Right lobe of liver (tissue), 6 donors: ENCODE data around the gene ETNPPL. TPM values are rescaled to one million over a fixed set of nuclear protein-coding genes. Genes with fewer than 3 reads are reported as not detected.

ENCODE experiments used
- ATAC-seq, 4 donors: fragments of 200-7000 bp; cut with Tn5 transposase; one replicate each; pipeline ENCODE4 v1.9.1; 2020; ENCODE audit warnings: mild to moderate bottlenecking in 4 of 4, moderate library complexity in 4 of 4
- DNase-seq, 3 donors: peaks; one replicate each; pipeline ENCODE4 v3.0.0-alpha.2; 2020
- H3K27ac ChIP-seq, 3 donors: fragments of 200-600 bp; one replicate each; pipeline ENCODE4 v1.8.0; 2022
- H3K27me3 ChIP-seq, 2 donors: fragments of 200-600 bp; one replicate each; pipeline ENCODE4 v1.8.0; 2022
- H3K36me3 ChIP-seq, 4 donors: fragments of 200-600 bp; sonication (generic) in 1 of 4; one replicate each; pipeline versions ENCODE4 v1.5.1 to v1.8.0; 2017 to 2022; ENCODE audit warnings: control low read depth in 1 of 4
- H3K4me1 ChIP-seq, 4 donors: fragments of 200-600 bp; sonication (generic) in 1 of 4; one replicate each; pipeline versions ENCODE4 v1.5.1 to v1.8.0; 2017 to 2022; ENCODE audit warnings: control low read depth in 1 of 4
- H3K4me3 ChIP-seq, 3 donors: fragments of 200-600 bp; one replicate each; pipeline ENCODE4 v1.8.0; 2022
- H3K9me3 ChIP-seq, 4 donors: fragments of 200-600 bp; sonication (generic) in 1 of 4; one replicate each; pipeline versions ENCODE4 v1.5.1 to v1.8.0; 2017 to 2022; ENCODE audit warnings: control low read depth in 1 of 4
- POLR2A ChIP-seq: fragments of 450-650 bp; IDR thresholded peaks from one replicate; pipeline ENCODE4 v1.6.1; 2017; ENCODE audit warnings: antibody characterized with exemption, mild to moderate bottlenecking
- WGBS: methylation state at CpG from one replicate; pipeline ENCODE4 v1.1.6; 2018; ENCODE audit warnings: low coverage, low lambda C conversion rate; ENCODE audit not compliant: insufficient coverage; ENCODE audit errors: missing lambda C conversion rate; 5-methylcytosine and 5-hydroxymethylcytosine counted together
- intact Hi-C, 2 donors: fragments of 100-400 bp; cut with DNase I; formaldehyde crosslinking; loops; one replicate each; pipeline versions ENCODE4 v1.11.2 to v1.14.1; 2022
- total RNA-seq, 6 experiments: library from RNA; depleted of rRNA in 2 of 6; stranded (reverse); fragments of >200 nt in 2 of 6; fragmentation: NEBNext Ultra II Directional in 3 of 6; extraction: Animal tissue kit (Norgen Biotek cat#: 25700) in 3 of 6; gene quantifications; one replicate each; pipeline versions ENCODE4 v1.1.0 to v1.2.4, GENCODE V29; 2016 to 2023
- TF ChIP-seq, protein P1 (sequence below), 4 donors: fragments of 200-600 bp in 3 of 4; fragments of 450-650 bp in 1 of 4; IDR thresholded peaks; one replicate each; pipeline versions ENCODE4 v1.5.1 to v1.8.0; 2016 to 2022; ENCODE audit warnings: antibody characterized with exemption in 4 of 4, mild to moderate bottlenecking in 2 of 4
- donor health status: DM: no; HTN: yes; CAD: no.
- donor health status: DM: no; HTN: no; CAD: no.
- donor health status: DM: no; HTN: no; CAD: no.
- donor health status: DM: no; HTN: yes; CAD: no.
- donor health status: DM: no; HTN: yes; CAD: no.

ETNPPL gene
- total RNA-seq, 6 experiments from 2014 or later, result 15.7 to 125 (median 22.5) TPM

DNA sequence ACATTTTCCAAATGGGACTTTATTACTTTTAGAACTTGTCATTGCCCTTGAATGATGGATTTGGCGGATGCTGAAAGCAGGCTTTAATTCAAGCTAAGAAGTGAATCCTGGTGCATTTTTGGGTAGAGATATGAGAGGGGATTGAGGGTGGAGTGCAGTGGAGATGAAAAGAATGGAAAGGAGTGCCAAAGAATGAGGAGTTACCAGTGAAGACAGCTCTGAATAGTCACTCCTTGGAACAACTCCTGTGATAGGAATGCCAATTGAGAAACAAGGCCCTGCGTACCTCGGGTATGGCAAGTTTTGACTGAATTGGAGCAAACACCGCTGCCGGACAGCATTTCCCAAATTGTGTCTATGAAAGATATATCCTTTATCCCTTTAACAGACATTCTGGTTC lies 36.5 kb upstream of the ETNPPL start:
- H3K4me1 ChIP-seq, result peaks cover 0 to 19% (median 3%) of the 10 kb centered on the region in 4 donors
- DNase-seq, result no peak
- intact Hi-C loops, result no loop called here
- H3K4me3 ChIP-seq, result no peak overlapping the region
- no peaks in the 10 kb centered on the region for H3K9me3 ChIP-seq
- H3K27ac ChIP-seq, result no peak overlapping the region
- no peaks in the 10 kb centered on the region for H3K36me3 ChIP-seq
- 100% methylated on average over 5 of the region's 5 CpGs for WGBS
- no peak for TF ChIP-seq POLR2A
- TF ChIP-seq, protein P1, sequence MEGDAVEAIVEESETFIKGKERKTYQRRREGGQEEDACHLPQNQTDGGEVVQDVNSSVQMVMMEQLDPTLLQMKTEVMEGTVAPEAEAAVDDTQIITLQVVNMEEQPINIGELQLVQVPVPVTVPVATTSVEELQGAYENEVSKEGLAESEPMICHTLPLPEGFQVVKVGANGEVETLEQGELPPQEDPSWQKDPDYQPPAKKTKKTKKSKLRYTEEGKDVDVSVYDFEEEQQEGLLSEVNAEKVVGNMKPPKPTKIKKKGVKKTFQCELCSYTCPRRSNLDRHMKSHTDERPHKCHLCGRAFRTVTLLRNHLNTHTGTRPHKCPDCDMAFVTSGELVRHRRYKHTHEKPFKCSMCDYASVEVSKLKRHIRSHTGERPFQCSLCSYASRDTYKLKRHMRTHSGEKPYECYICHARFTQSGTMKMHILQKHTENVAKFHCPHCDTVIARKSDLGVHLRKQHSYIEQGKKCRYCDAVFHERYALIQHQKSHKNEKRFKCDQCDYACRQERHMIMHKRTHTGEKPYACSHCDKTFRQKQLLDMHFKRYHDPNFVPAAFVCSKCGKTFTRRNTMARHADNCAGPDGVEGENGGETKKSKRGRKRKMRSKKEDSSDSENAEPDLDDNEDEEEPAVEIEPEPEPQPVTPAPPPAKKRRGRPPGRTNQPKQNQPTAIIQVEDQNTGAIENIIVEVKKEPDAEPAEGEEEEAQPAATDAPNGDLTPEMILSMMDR (IDR thresholded peaks at IDR 0.05), result no peak
- ATAC-seq, result no peak
- no peaks in the 10 kb centered on the region for H3K27me3 ChIP-seq

DNA sequence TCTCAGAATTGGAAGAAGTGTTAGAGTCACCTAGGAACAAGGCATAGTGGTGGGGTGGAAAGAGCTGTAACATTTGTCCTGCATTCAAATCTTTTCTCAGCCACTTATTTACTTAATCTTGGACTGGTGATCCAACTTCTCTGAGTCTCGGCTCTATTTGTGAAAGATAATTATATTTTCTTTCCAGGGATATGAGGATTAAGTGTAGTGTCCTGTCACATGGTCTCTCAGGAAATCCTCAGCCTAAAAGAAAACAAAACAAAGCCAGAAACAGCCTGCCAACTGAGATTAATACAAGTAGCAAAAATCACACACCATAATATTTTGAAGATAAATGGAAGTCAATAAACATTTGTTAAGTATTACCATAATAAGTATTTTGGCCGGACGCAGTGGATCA lies 33.3 kb upstream of the ETNPPL start:
- Histone ChIP-seq H3K4me1 (peaks cover 0 to 37% (median 9%) of the 10 kb centered on the region in 4 donors), H3K4me3 (no peak overlapping the region), H3K27me3 (no peaks in the 10 kb centered on the region), H3K36me3 (no peaks in the 10 kb centered on the region), H3K9me3 (no peaks in the 10 kb centered on the region), H3K27ac (peak overlapping the region; percentile 9 to 75 (median 68))
- ATAC-seq (peak; percentile 25 to 65 (median 45)), DNase-seq (no peak)
- intact Hi-C loops, result no loop called here
- TF ChIP-seq POLR2A, result no peak
- TF ChIP-seq, protein P1 (IDR thresholded peaks at IDR 0.05), result no peak
- WGBS, result 30% methylated on average over 3 of the region's 3 CpGs

DNA sequence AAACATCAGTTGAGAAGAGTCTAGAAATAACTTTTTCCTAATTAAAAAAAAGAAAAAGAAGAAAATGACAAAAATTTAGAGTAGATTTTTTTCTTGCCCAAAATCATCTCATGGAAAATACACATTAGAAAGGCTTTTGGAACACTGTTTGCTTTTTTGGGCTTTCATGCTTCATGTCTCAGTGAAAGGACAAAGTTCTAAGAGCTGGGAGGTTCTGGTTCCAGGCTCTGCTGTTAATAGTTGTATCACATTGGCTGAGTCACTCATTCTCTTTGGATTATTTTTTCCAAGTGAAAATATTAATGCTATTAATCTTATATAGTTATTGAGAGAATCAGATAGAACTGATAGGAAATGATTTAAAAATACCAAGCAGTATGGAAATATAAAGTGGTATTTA lies 32.9 kb upstream of the ETNPPL start:
- no peaks in the 10 kb centered on the region for H3K27me3 ChIP-seq
- H3K9me3 ChIP-seq, result no peaks in the 10 kb centered on the region
- H3K36me3 ChIP-seq, result no peaks in the 10 kb centered on the region
- intact Hi-C loops, result no loop called here
- H3K27ac ChIP-seq, result peak overlapping the region; percentile 9 to 75 (median 68)
- DNase-seq, result no peak
- H3K4me3 ChIP-seq, result no peak overlapping the region
- TF ChIP-seq POLR2A, result no peak
- TF ChIP-seq, protein P1 (IDR thresholded peaks at IDR 0.05), result no peak
- peaks cover 0 to 38% (median 9%) of the 10 kb centered on the region in 4 donors for H3K4me1 ChIP-seq
- peak; percentile 81 to 86 (median 84) for ATAC-seq

DNA sequence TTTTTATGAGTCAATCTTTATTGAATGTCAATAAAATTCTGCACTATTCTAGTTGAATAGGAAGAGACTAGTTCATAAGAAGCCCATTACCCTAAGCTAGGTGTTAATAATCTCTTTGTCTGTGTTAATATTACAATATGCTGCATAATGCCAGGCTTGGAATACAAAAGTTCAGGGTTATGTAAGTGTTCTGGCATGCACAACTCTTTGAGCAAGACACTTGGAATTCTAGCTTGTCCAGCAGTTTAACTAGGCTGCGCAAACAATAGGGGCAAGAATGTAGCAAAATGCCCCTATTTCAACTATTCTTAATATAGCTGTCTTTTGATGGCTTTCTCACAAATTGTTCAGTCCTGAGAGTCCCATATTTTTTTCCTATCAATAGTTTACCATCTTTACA lies 31.3 kb upstream of the ETNPPL start:
- intact Hi-C loops, result no loop called here
- 38% methylated on average over 1 of the region's 1 CpG for WGBS

More for the DNA sequence above, 31.3 kb upstream of the ETNPPL start:
- H3K4me3 ChIP-seq, result no peak overlapping the region
- peaks cover 0 to 38% (median 9%) of the 10 kb centered on the region in 4 donors for H3K4me1 ChIP-seq
- H3K9me3 ChIP-seq, result no peaks in the 10 kb centered on the region
- H3K36me3 ChIP-seq, result no peaks in the 10 kb centered on the region
- DNase-seq (peak in 1 of 3 donors; percentile 51), ATAC-seq (peak; percentile 78 to 87 (median 81))
- TF ChIP-seq, protein P1 (IDR thresholded peaks at IDR 0.05), result no peak
- TF ChIP-seq POLR2A, result no peak
- peak overlapping the region in 2 of 3 donors; percentile 7 to 74 for H3K27ac ChIP-seq
- H3K27me3 ChIP-seq, result no peaks in the 10 kb centered on the region
